ENCODE data around the gene PTPRD.

Gene PTPRD

GRCh38 chr9:8783941-8784340 lies 1828.9 kb downstream of the PTPRD start:
- no peak overlapping the region for H3K27ac ChIP-seq
- no peak for DNase-seq (ENCODE audit: low read depth, low spot score)

GRCh38 chr9:8782237-8782636 lies 1830.6 kb downstream of the PTPRD start:
- DNase-seq (ENCODE audit: low read depth, low spot score) = no peak
- H3K27ac ChIP-seq = no peak overlapping the region

- DNase-seq (ENCODE audit: low read depth, low spot score) = no peak
- H3K27ac ChIP-seq = no peak overlapping the region
These were observed 1831.3 kb downstream of the PTPRD start for GRCh38 chr9:8781458-8781857.

DNA sequence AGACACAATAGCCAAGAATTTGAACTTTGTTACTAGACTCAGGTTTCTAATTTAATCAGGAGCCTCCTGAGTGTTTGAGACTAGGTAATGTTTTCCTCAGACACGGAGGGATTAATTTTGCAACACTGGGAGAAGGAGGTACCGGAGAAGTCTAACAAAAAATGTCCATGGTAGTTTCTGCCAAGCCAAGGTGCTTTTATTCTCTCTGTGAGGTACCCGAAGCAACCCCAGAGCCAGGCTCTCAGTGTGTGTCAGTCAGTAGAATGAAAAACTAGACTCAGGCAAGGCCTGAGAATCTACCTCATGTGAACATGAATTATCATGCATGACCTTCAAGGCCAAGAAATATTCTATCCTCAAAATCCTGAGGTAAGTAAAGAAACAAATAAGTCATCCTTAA lies 1832.4 kb downstream of the PTPRD start:
- no peak for DNase-seq (ENCODE audit: low read depth, low spot score)
- no peak overlapping the region for H3K27ac ChIP-seq

DNA sequence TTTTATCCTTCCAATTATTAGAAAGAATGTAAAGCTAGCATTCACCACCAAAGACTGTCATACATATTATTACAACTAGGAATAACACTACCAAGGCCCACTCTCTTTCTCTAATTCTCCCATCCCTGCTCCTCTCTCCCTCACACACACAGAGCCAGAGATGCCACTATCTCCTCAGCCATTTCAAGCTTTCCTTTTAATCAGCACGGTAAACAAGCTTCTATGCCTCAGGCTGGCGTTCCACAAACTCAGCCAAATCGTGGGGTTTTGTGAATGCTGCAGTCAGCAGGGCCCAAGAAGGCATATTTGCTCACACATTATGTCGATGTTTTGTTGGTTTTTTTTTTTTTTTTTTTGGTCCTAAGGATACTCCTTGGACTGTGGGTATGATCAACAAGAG lies 1833.3 kb downstream of the PTPRD start:
- no peak for DNase-seq (ENCODE audit: low read depth, low spot score)
- no peak overlapping the region for H3K27ac ChIP-seq

DNA sequence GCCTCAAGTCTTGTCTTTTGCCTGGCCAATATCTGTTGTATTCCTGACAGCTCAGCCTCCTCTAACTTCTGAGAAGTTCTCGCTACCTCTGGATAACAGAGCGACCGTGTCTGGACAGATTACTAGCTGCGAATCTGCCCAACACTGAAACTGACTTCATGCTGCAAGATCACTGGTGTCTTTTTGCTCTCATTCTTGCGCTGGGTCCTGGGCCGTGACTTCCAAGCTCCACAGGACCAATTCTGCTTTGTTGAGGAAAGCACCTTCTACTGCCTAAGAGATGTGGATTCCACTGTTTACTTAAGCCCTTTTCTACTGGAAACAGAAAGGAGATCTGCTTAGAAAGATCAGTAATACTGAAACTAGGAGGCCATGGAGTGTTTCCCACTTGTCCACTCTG lies 1834.4 kb downstream of the PTPRD start:
- DNase-seq (ENCODE audit: low read depth, low spot score) = no peak
- no peak overlapping the region for H3K27ac ChIP-seq

DNA sequence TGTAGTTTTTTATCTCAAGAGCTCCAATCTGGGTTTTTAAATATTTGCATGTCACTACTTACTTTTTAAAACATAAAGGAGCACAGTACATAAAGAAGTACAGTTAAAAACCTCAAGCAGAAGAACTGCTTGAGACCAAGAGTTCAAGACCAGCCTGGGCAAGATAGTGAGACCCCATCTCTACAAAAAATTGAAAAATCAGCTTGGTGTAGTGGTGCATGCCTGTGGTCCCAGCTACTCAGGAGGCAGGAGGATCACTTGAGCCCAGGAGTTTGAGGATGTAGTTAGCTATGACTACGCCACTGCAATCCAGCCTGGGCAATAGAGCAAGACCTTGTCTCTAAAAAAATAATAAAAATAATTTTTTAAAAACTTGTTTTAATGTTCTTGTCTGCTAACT lies 1840.5 kb downstream of the PTPRD start:
- no peak for DNase-seq (ENCODE audit: low read depth, low spot score)
- no peak overlapping the region for H3K27ac ChIP-seq

DNA sequence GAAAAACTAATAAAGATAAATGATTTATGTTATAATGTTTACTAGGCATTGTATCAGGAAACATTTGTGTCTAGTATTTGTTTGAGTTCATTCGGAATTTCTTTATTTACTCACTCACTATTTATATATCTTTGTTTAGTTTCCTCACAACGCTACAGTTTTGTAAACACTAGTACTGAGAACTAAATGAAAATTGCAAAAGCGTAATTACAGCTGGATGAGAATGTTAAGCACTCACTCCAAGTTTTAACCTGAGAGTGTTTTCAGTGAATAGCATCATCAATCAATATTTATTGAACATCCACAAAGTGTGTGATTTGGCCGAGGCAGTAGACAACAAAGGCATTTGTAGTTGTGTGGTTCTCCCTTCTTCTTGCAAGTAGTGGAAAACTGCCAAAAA lies 1843.6 kb downstream of the PTPRD start:
- no peak for DNase-seq (ENCODE audit: low read depth, low spot score)
- no peak overlapping the region for H3K27ac ChIP-seq

GRCh38 chr9:8766096-8766495 lies 1846.7 kb downstream of the PTPRD start:
- no peak for DNase-seq (ENCODE audit: low read depth, low spot score)
- H3K27ac ChIP-seq = no peak overlapping the region

DNA sequence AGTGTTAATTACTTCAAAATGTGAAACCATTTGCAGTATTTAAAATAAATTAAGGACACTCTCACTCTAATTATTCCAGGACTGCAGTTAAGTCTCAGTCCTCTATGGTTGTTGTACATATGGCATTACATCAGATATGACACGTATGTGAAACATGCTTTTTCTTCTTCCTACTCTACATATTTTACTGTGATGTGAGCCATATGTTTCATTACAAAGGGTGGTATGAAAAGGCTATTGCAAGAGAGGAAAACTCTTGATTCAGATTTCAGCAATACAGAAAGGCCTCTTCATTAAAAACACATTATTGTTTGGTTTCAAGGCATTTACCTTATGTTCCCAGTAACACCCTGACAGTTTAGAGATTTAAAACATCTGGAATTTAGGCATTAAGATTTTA lies 1848.8 kb downstream of the PTPRD start:
- H3K27ac ChIP-seq = peak overlapping the region; percentile 44
- DNase-seq (ENCODE audit: low read depth, low spot score) = no peak

- H3K27ac ChIP-seq = no peak overlapping the region
- no peak for DNase-seq (ENCODE audit: low read depth, low spot score)
These were observed 1850.2 kb downstream of the PTPRD start for GRCh38 chr9:8762479-8763085.

DNA sequence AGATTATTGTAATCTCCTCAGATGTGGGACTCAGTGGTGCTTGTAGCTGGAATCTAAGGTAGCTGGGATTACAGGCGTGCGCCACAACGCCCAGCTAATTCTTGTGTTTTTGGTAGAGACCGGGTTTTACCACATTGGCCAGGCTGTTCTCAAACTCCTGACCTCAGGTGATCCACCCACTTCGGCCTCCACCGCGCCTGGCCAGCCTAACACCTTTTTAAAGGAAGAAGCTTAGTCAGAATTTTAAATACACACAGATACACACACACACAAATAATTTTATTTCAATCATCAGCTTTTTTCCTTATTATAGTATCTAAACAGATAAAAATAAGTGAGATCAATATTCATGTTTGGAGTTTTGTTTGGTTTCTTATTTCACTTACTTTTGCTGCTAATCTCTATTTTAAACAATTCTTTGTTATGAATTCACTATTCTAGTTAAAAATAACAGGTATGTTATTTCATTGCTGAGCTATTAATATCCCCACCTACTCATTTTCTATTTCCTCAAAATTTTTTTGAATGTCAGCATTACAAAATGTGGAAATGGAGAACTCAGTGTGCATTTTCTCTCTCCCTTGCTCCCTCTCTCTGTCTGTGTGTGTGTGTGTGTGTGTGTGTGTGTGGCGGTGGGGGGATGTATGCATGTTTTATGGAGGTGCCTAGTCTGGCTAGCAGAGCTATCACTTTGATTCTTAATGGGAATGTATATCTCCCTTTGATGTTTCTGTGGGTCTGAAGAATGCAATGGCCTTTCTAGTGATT lies 1852.6 kb downstream of the PTPRD start:
- no peak for DNase-seq (ENCODE audit: low read depth, low spot score)
- H3K27ac ChIP-seq = no peak overlapping the region

DNA sequence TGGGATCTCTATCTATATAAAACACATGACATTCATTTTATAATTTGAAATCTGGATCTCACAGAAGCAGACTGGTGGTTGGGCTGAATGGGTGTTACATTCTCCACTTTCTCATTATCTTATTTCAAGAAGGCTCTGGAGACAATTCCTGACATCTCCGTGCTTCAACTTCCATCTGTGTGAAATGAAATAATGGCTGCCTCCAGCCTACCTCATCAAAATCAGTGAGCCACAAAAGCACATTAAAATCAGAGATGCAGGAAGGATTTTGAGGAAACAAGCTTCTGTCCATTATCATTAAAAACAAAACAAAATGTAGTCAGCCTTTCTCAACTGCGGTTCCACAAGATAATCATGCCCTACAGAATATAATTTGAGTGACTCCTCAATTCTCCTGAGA lies 1854.9 kb downstream of the PTPRD start:
- DNase-seq (ENCODE audit: low read depth, low spot score) = no peak
- H3K27ac ChIP-seq = no peak overlapping the region

GRCh38 chr9:8754751-8755150 lies 1858.1 kb downstream of the PTPRD start:
- DNase-seq (ENCODE audit: low read depth, low spot score) = no peak
- H3K27ac ChIP-seq = no peak overlapping the region

DNA sequence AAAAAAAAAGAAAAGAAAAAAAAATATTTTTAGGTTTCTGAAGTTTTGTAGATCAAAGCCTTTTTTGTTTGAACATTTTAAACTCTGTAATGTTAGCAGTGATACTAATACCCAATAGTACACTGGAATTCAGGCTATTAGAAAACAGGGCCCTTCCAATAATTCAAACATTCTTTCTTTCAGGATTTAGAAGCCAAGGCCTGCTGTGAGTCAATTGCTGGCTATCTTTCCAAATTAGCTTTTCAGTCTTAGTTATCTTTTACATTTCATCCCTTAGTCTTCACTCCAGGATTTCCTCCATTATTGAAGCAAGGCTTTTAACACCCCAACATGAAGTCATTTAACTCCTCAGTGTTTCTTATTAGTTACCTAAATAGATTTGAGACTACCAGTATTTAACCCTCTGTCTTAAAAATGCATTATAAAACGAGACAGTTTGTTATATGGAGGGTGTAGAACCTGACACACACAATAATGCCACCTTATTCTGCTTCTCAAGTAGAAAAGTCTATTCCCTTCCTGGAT lies 1861.3 kb downstream of the PTPRD start:
- H3K27ac ChIP-seq = no peak overlapping the region
- no peak for DNase-seq (ENCODE audit: low read depth, low spot score)

DNA sequence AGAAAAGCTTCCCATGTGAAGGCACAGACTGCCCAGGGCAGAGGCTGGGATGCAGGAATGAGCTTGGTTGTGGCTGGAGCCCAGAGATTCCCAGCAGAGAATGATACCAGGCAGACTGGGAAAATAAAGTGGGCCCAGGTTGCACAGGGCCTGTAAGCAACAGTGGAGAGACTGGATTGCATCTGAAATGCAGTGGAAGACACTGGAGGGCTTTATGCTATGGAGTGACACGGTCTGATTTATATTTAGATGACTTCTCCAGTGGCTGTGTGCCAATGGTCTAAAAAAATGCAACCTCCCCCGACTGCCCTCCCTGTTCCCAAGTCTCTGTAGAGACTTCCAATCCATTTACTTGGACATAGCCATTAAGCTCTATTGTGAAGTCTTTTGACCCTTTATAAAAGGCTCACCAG lies 1862.2 kb downstream of the PTPRD start:
- no peak overlapping the region for H3K27ac ChIP-seq
- DNase-seq (ENCODE audit: low read depth, low spot score) = no peak

- no peak overlapping the region for H3K27ac ChIP-seq
- DNase-seq (ENCODE audit: low read depth, low spot score) = no peak
These were observed 1867.5 kb downstream of the PTPRD start for GRCh38 chr9:8745347-8745746.

DNA sequence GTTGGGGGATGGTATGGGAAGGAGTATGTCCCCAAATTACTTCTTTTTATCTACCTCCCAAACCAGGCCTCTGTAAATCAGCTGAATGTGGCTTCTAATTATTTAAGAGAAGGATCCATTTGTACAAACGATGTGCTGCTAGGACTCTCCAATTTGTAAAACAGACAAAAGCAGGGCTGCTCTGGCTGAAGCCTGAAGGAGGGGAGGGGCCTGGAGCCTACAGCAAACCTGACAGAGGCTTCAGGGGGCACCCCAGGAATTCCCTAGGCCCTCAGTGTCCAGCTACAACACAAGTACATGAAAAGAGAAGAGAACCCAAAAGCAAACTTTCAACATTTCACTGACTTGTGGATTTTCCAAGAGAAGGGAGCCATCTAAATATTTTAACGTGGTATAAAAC lies 1873.9 kb downstream of the PTPRD start:
- no peak for DNase-seq (ENCODE audit: low read depth, low spot score)
- no peak overlapping the region for H3K27ac ChIP-seq

DNA sequence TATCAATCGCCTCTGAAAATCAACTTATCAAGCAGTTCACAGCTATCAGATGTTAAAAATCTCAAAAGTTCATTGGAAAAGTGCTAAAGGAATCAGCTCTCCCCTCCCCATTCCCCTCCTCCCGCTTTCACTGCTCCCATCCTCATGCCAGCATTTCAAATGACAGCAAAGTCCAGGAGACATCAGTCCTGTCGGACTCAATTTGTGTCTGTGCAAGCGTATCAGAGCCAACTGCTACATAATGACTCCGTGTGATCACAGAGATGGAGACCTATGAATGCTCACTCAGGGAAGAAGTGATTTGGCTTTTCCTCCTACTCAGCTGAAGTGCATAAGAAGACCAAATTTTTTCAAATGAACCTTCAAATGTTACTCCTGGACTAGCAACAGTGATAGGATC lies 1876.0 kb downstream of the PTPRD start:
- no peak overlapping the region for H3K27ac ChIP-seq
- DNase-seq (ENCODE audit: low read depth, low spot score) = no peak

DNA sequence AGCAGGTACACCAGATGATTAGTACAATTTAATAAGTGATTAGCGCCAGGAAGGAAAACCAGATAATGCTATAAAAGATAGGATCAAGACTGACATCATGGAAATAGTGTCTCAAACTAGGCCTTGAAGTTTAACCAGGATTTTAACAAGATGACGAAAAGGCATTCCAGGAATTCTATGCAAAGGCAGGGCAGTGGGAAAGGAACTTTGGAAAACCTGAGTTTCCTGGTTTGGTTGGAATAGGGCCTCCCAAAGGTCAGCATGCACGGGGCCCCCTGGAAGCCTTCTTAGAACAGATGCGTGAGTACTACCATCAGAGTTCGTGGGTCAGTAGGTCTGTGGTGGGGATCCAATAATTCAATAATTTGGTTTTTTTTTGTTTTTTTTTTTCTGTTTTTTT lies 1878.0 kb downstream of the PTPRD start:
- no peak for DNase-seq (ENCODE audit: low read depth, low spot score)

GRCh38 chr9:8733131-8733954 lies 1879.5 kb downstream of the PTPRD start:
- no peak for DNase-seq (ENCODE audit: low read depth, low spot score)
- H3K27ac ChIP-seq = no peak overlapping the region

More for the DNA sequence above, 1878.0 kb downstream of the PTPRD start:
- H3K27ac ChIP-seq = no peak overlapping the region
